Fibroblast of lung (primary cell): ENCODE data around the gene DLGAP1. TPM values are rescaled to one million over a fixed set of nuclear protein-coding genes. Genes with fewer than 3 reads are reported as not detected.

Experiments used
- DNase-seq, 2 donors: peaks; one replicate each; pipeline versions ENCODE4 v3.0.0 to v3.0.0-alpha.2; 2010; ENCODE audit warnings: low read depth in 2 of 2
- H2AFZ ChIP-seq: 2 replicates; pipeline ENCODE4 v1.5.1; 2012; ENCODE audit warnings: low read length, control low read depth, inconsistent platforms
- H3K27ac ChIP-seq: 2 replicates; pipeline ENCODE4 v1.5.1; 2011; ENCODE audit warnings: low read length, control low read depth; ENCODE audit not compliant: insufficient read depth
- H3K27me3 ChIP-seq: 2 replicates; pipeline ENCODE4 v1.5.1; 2011; ENCODE audit warnings: mild to moderate bottlenecking, low read length; ENCODE audit not compliant: control insufficient read depth, insufficient read depth
- H3K36me3 ChIP-seq: 2 replicates; pipeline ENCODE4 v1.5.1; 2011; ENCODE audit warnings: low read length; ENCODE audit not compliant: control insufficient read depth, insufficient read depth
- H3K4me1 ChIP-seq: 2 replicates; pipeline ENCODE4 v1.5.1; 2011; ENCODE audit warnings: low read length; ENCODE audit not compliant: control insufficient read depth, insufficient read depth; ENCODE audit errors: extremely low read depth
- H3K4me2 ChIP-seq: 2 replicates; pipeline ENCODE4 v1.5.1; 2011; ENCODE audit warnings: low read length, control low read depth; ENCODE audit not compliant: insufficient read depth; ENCODE audit errors: extremely low read depth
- H3K4me3 ChIP-seq, 4 experiments: fragments of 200-600 bp in 1 of 4; sonication (generic) in 1 of 4; replicated peaks in 1 of 4; 2 replicates each; pipeline ENCODE4 v1.5.1; 2011 to 2016; ENCODE audit warnings: low read length in 4 of 4, low read depth in 3 of 4, mild to moderate bottlenecking in 3 of 4, control low read depth in 2 of 4, inconsistent platforms in 1 of 4, mixed read lengths in 1 of 4; ENCODE audit not compliant: insufficient read depth in 1 of 4; ENCODE audit errors: control extremely low read depth in 1 of 4
- H3K79me2 ChIP-seq: 2 replicates; pipeline ENCODE4 v1.5.1; 2012; ENCODE audit warnings: mild to moderate bottlenecking, low read length, inconsistent platforms; ENCODE audit not compliant: control insufficient read depth, insufficient read depth
- H3K9ac ChIP-seq: 2 replicates; pipeline ENCODE4 v1.5.1; 2011; ENCODE audit warnings: mild to moderate bottlenecking, low read length, control low read depth; ENCODE audit not compliant: insufficient read depth
- H3K9me3 ChIP-seq: 2 replicates; pipeline ENCODE4 v1.5.1; 2012; ENCODE audit warnings: low read depth, low read length; ENCODE audit not compliant: control insufficient read depth, insufficient read depth
- H4K20me1 ChIP-seq: 2 replicates; pipeline ENCODE4 v1.5.1; 2011; ENCODE audit warnings: low read length; ENCODE audit not compliant: control insufficient read depth, insufficient read depth; ENCODE audit errors: extremely low read depth
- CTCF ChIP-seq, 2 donors: IDR thresholded peaks in 1 of 2; conservative IDR thresholded peaks in 1 of 2; 1 replicate in 1 of 2; 2 replicates in 1 of 2; pipeline ENCODE4 v1.5.1; 2011 to 2012; ENCODE audit warnings: low read length in 2 of 2, control low read depth in 1 of 2, inconsistent platforms in 1 of 2, low read depth in 1 of 2, mild to moderate bottlenecking in 1 of 2
- EZH2 ChIP-seq: IDR thresholded peaks from 2 replicates; pipeline ENCODE4 v1.5.1; 2012; ENCODE audit warnings: low read length, control low read depth, mild to moderate bottlenecking; ENCODE audit errors: missing control alignments
- polyA plus RNA-seq, 2 donors: library from polyadenylated mRNA; depleted of rRNA in 1 of 2; stranded (reverse) in 1 of 2; unstranded in 1 of 2; fragments of >200 nt; gene quantifications; 2 replicates each; pipeline ENCODE4 v1.2.1, GENCODE V29; 2011 to 2012; ENCODE audit warnings: missing spikeins in 1 of 2
- total RNA-seq: library from RNA; depleted of rRNA; stranded (reverse); fragments of >200 nt; gene quantifications from 2 replicates; pipeline ENCODE4 v1.2.1, GENCODE V29; 2014

The DLGAP1 gene
- total and polyA plus RNA-seq, 2 donors (not counting 1 experiment from before 2014, with no cell fraction given), result 0.16 to 0.17 TPM

GRCh38 chr18:4242431-4243161, 212.5 kb downstream of the DLGAP1 start:
- Histone ChIP-seq H4K20me1 (no peaks in the 10 kb centered on the region), H3K4me3 (no peak overlapping the region), H3K79me2 (no peaks in the 10 kb centered on the region), H3K27me3 (no peaks in the 10 kb centered on the region), H3K27ac (no peak overlapping the region), H2AFZ (no peak overlapping the region), H3K4me1 (no peaks in the 10 kb centered on the region), H3K36me3 (no peaks in the 10 kb centered on the region), H3K9ac (no peak overlapping the region), H3K4me2 (no peak overlapping the region), H3K9me3 (no peaks in the 10 kb centered on the region)
- TF ChIP-seq CTCF (conservative IDR thresholded peaks at IDR 0.05 in 1 of 2, IDR thresholded peaks at IDR 0.05 in 1 of 2; ENCODE audit: low read depth in 1 of 2, low read length in 2 of 2) (no peak), EZH2 (no peak)
- no peak for DNase-seq

GRCh38 chr18:4241090-4241617, 214.0 kb downstream of the DLGAP1 start:
- Histone ChIP-seq H3K79me2 (no peaks in the 10 kb centered on the region), H3K4me2 (no peak overlapping the region), H2AFZ (no peak overlapping the region), H3K9me3 (no peaks in the 10 kb centered on the region), H3K27ac (no peak overlapping the region), H3K36me3 (no peaks in the 10 kb centered on the region), H3K9ac (no peak overlapping the region), H3K4me1 (no peaks in the 10 kb centered on the region), H4K20me1 (no peaks in the 10 kb centered on the region), H3K27me3 (no peaks in the 10 kb centered on the region), H3K4me3 (no peak overlapping the region)
- no peak for DNase-seq
- TF ChIP-seq EZH2 (no peak), CTCF (conservative IDR thresholded peaks at IDR 0.05 in 1 of 2, IDR thresholded peaks at IDR 0.05 in 1 of 2; ENCODE audit: low read depth in 1 of 2, low read length in 2 of 2) (no peak)

GRCh38 chr18:4238966-4239365, 216.1 kb downstream of the DLGAP1 start:
- no peaks in the 10 kb centered on the region for H3K9me3 ChIP-seq
- H3K27ac ChIP-seq, result no peak overlapping the region
- H3K27me3 ChIP-seq, result no peaks in the 10 kb centered on the region
- no peak overlapping the region for H3K9ac ChIP-seq
- no peak overlapping the region for H2AFZ ChIP-seq
- H3K79me2 ChIP-seq, result no peaks in the 10 kb centered on the region
- H3K4me3 ChIP-seq, result no peak overlapping the region
- H3K4me1 ChIP-seq, result no peaks in the 10 kb centered on the region
- no peak for DNase-seq
- H3K36me3 ChIP-seq, result no peaks in the 10 kb centered on the region
- TF ChIP-seq CTCF (conservative IDR thresholded peaks at IDR 0.05 in 1 of 2, IDR thresholded peaks at IDR 0.05 in 1 of 2; ENCODE audit: low read depth in 1 of 2, low read length in 2 of 2), result no peak
- TF ChIP-seq EZH2, result no peak
- H4K20me1 ChIP-seq, result no peaks in the 10 kb centered on the region
- no peak overlapping the region for H3K4me2 ChIP-seq
